B cell (primary cell): ENCODE results near the gene ANKRD10. TPM values are rescaled to one million over a fixed set of nuclear protein-coding genes. Genes with fewer than 3 reads are reported as not detected.

Source experiments
- ATAC-seq: fragments of 200-7000 bp; cut with Tn5 transposase; one replicate; pipeline ENCODE4 v1.10.0; 2021; ENCODE audit warnings: low read depth, mild to moderate bottlenecking, moderate number of reproducible peaks, moderate library complexity
- CTCF ChIA-PET: fragments of 350-600 bp; sonication (Branson Sonifier 250); formaldehyde crosslinking; loops from one replicate; lab custom pipeline; 2021; ENCODE audit warnings: antibody characterized with exemption, inconsistent platforms; lab: Charles Lee
- POLR2A ChIA-PET: fragments of 350-600 bp; sonication (Branson Sonifier 250); formaldehyde crosslinking; loops from one replicate; lab custom pipeline; 2021; ENCODE audit warnings: antibody characterized with exemption; lab: Charles Lee
- DNase-seq: peaks from one replicate; pipeline ENCODE4 v3.0.0; 2013
- H2AFZ ChIP-seq: 2 replicates; pipeline ENCODE4 v1.6.1; 2012; ENCODE audit warnings: mild to moderate bottlenecking, low read depth, low read length; ENCODE audit not compliant: insufficient read depth, poor library complexity, severe bottlenecking
- H3K27ac ChIP-seq, 2 donors: 1 replicate in 1 of 2; 2 replicates in 1 of 2; pipeline ENCODE4 v1.5.1; 2012 to 2013; ENCODE audit warnings: low read length in 2 of 2, mild to moderate bottlenecking in 2 of 2, moderate library complexity in 1 of 2
- H3K27me3 ChIP-seq, 4 experiments: fragments of 200-600 bp in 1 of 4; sonication (generic) in 1 of 4; replicated peaks in 1 of 4; 1 replicate in 2 of 4; 2 replicates in 2 of 4; pipeline versions ENCODE4 v1.6.1 to v1.7.0; 2013 to 2016; ENCODE audit warnings: low read length in 3 of 4, mild to moderate bottlenecking in 2 of 4, mixed read lengths in 1 of 4, moderate library complexity in 1 of 4; ENCODE audit not compliant: insufficient read depth in 4 of 4, control insufficient read depth in 3 of 4; ENCODE audit errors: control extremely low read depth in 1 of 4
- H3K36me3 ChIP-seq, 2 experiments: replicated peaks in 1 of 2; 1 replicate in 1 of 2; 2 replicates in 1 of 2; pipeline versions ENCODE4 v1.6.1 to v1.7.1; 2013; ENCODE audit warnings: low read length in 1 of 2; ENCODE audit not compliant: insufficient read depth in 2 of 2, control insufficient read depth in 1 of 2; ENCODE audit errors: control extremely low read depth in 1 of 2, extremely low read depth in 1 of 2
- H3K4me1 ChIP-seq, 2 donors: fragments of 200-600 bp in 1 of 2; sonication (generic) in 1 of 2; 1 replicate in 1 of 2; 2 replicates in 1 of 2; pipeline versions ENCODE4 v1.5.1 to v1.6.1; 2013 to 2017; ENCODE audit warnings: low read length in 2 of 2; ENCODE audit not compliant: control insufficient read depth in 2 of 2, insufficient read depth in 2 of 2
- H3K4me2 ChIP-seq: replicated peaks from 2 replicates; pipeline ENCODE3; 2012; ENCODE audit warnings: mild to moderate bottlenecking, low read depth, low read length; ENCODE audit not compliant: poor library complexity, severe bottlenecking
- H3K4me3 ChIP-seq, 5 experiments: fragments of 200-600 bp in 1 of 5; sonication (generic) in 1 of 5; 1 replicate in 3 of 5; 2 replicates in 2 of 5; pipeline versions ENCODE4 v1.5.1 to v1.7.0; 2011 to 2016; ENCODE audit warnings: low read length in 4 of 5, mild to moderate bottlenecking in 4 of 5, low read depth in 2 of 5, control low read depth in 1 of 5, moderate library complexity in 1 of 5; ENCODE audit not compliant: insufficient read depth in 1 of 5; ENCODE audit errors: control extremely low read depth in 1 of 5, extremely low read depth in 1 of 5
- H3K79me2 ChIP-seq: fragments of 200-600 bp; sonication (generic); one replicate; pipeline ENCODE4 v1.6.0; 2016; ENCODE audit warnings: low read length; ENCODE audit not compliant: control insufficient read depth, insufficient read depth
- H3K9ac ChIP-seq: fragments of 200-600 bp; sonication (generic); 2 replicates; pipeline ENCODE4 v1.6.1; 2017; ENCODE audit warnings: mild to moderate bottlenecking, low read length, moderate library complexity
- H3K9me3 ChIP-seq, 3 donors: one replicate each; pipeline versions ENCODE4 v1.6.1 to v1.7.1; 2013; ENCODE audit warnings: low read length in 2 of 3; ENCODE audit not compliant: control insufficient read depth in 2 of 3, insufficient read depth in 1 of 3; ENCODE audit errors: control extremely low read depth in 1 of 3
- H4K20me1 ChIP-seq: 2 replicates; pipeline ENCODE4 v1.6.0; 2012; ENCODE audit warnings: mild to moderate bottlenecking, low read length; ENCODE audit not compliant: insufficient read depth, control insufficient read depth, poor library complexity, severe bottlenecking
- H3K27ac Mint-ChIP-seq: one replicate; pipeline ENCODE4 v1.8.0; 2021; ENCODE audit warnings: mixed read lengths
- H3K27me3 Mint-ChIP-seq: one replicate; pipeline ENCODE4 v1.8.0; 2021; ENCODE audit warnings: mixed read lengths
- H3K4me1 Mint-ChIP-seq: one replicate; pipeline ENCODE4 v1.8.0; 2021; ENCODE audit warnings: mixed read lengths
- H3K4me3 Mint-ChIP-seq: one replicate; pipeline ENCODE4 v1.8.0; 2021; ENCODE audit warnings: mixed read lengths
- H3K9me3 Mint-ChIP-seq: one replicate; pipeline ENCODE4 v1.8.0; 2022; ENCODE audit warnings: mixed read lengths; ENCODE audit not compliant: insufficient read depth
- EZH2 ChIP-seq: IDR thresholded peaks from 2 replicates; pipeline ENCODE4 v1.6.1; 2012; ENCODE audit warnings: borderline replicate concordance, low read depth, mild to moderate bottlenecking, moderate library complexity, low read length; ENCODE audit not compliant: insufficient read depth, poor library complexity, severe bottlenecking
- WGBS: methylation state at CpG from one replicate; pipeline ENCODE4 v1.1.5; 2013; ENCODE audit warnings: missing lambda C conversion rate; ENCODE audit not compliant: insufficient coverage; 5-methylcytosine and 5-hydroxymethylcytosine counted together
- intact Hi-C: fragments of 100-400 bp; cut with micrococcal nuclease; formaldehyde crosslinking; loops from one replicate; pipeline ENCODE4 v1.10.0; 2022
- polyA plus RNA-seq: library from polyadenylated mRNA; depleted of rRNA; stranded (reverse); fragments of >200 nt; gene quantifications from 2 replicates; pipeline ENCODE4 v1.2.3, GENCODE V29; 2012
- total RNA-seq, 2 donors: library from RNA; stranded (reverse); fragments of 120-200 nt in 1 of 2; gene quantifications; 1 replicate in 1 of 2; 2 replicates in 1 of 2; pipeline versions ENCODE4 v1.2.3 to v1.2.4, GENCODE V29; 2013 to 2022
- TF ChIP-seq, protein P1 (sequence below): fragments of 200-600 bp; IDR thresholded peaks from one replicate; pipeline ENCODE4 v1.8.0; 2022; ENCODE audit warnings: antibody characterized with exemption, mild to moderate bottlenecking

The ANKRD10 gene
- total and polyA plus RNA-seq, 2 donors (not counting 1 experiment from before 2014, with no cell fraction given), result 142 to 256 TPM

DNA sequence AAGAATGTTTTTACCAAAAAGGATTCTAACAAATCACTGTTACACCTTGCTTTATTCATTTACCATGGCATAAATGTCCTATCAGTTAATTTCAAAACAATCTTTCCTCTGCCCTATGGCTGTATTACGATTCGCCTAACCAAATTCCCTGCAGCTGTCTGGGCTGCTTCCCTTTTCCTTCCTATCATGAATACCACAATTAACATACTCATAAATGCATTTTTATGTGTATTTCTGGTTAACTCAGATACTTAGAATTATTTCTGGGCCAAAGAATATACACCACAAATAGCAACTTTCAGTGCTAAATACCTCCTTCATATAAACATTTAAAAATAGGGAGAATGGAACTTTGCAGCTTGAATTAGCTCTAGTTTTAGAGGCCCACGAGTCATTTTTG lies 30.4 kb downstream of the ANKRD10 start:
- ATAC-seq, result no peak

DNA sequence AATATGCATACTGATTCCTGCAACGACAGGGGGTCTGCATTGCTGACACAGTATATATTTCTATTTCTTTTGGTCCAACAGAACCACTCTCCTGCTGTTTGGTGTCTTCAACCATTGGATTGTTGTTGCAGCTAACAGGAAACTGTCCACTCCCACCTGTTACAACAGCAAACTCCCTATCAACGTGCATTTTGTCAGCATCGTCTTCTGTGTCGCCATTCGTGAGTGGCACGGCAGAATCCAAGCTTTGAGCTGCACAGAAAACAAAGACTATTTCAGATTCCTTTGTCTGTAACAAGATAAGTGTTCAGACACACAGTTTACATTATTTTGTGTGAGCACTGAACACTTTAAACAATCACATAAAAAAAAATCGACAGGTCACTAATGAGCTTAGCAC lies 31.3 kb downstream of the ANKRD10 start:
- peaks cover 0 to 4% of the 10 kb centered on the region in 2 experiments for H3K36me3 ChIP-seq
- H3K4me1 ChIP-seq, result no peaks in the 10 kb centered on the region
- no peaks in the 10 kb centered on the region for H3K9me3 ChIP-seq
- no peak overlapping the region for H3K4me2 ChIP-seq
- TF ChIP-seq, protein P1, sequence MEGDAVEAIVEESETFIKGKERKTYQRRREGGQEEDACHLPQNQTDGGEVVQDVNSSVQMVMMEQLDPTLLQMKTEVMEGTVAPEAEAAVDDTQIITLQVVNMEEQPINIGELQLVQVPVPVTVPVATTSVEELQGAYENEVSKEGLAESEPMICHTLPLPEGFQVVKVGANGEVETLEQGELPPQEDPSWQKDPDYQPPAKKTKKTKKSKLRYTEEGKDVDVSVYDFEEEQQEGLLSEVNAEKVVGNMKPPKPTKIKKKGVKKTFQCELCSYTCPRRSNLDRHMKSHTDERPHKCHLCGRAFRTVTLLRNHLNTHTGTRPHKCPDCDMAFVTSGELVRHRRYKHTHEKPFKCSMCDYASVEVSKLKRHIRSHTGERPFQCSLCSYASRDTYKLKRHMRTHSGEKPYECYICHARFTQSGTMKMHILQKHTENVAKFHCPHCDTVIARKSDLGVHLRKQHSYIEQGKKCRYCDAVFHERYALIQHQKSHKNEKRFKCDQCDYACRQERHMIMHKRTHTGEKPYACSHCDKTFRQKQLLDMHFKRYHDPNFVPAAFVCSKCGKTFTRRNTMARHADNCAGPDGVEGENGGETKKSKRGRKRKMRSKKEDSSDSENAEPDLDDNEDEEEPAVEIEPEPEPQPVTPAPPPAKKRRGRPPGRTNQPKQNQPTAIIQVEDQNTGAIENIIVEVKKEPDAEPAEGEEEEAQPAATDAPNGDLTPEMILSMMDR, result no peak
- TF ChIP-seq EZH2, result no peak
- no peak for ATAC-seq
- no peaks in the 10 kb centered on the region for H3K79me2 ChIP-seq
- no peak overlapping the region for H3K27ac ChIP-seq
- no peak overlapping the region for H3K4me3 ChIP-seq
- no peak overlapping the region for H2AFZ ChIP-seq
- Mint-ChIP-seq H3K27ac (no peak overlapping the region), H3K4me1 (no peaks in the 10 kb centered on the region), H3K4me3 (no peak overlapping the region), H3K9me3 (no peaks in the 10 kb centered on the region), H3K27me3 (no peaks in the 10 kb centered on the region)
- 100% methylated on average over 3 of the region's 7 CpGs for WGBS
- H3K9ac ChIP-seq, result no peak overlapping the region
- no peak for DNase-seq
- intact Hi-C loops, result no loop called here
- H3K27me3 ChIP-seq, result no peaks in the 10 kb centered on the region
- ChIA-PET CTCF (no interaction called here), POLR2A (no interaction called here)
- no peaks in the 10 kb centered on the region for H4K20me1 ChIP-seq

More for the DNA sequence above, 30.4 kb downstream of the ANKRD10 start:
- Histone ChIP-seq H4K20me1 (no peaks in the 10 kb centered on the region), H3K9me3 (no peaks in the 10 kb centered on the region), H3K4me2 (no peak overlapping the region), H3K79me2 (no peaks in the 10 kb centered on the region), H3K9ac (no peak overlapping the region), H3K27ac (no peak overlapping the region), H3K27me3 (no peaks in the 10 kb centered on the region), H3K4me1 (no peaks in the 10 kb centered on the region), H3K4me3 (no peak overlapping the region), H2AFZ (no peak overlapping the region), H3K36me3 (peaks cover 0 to 3% of the 10 kb centered on the region in 2 experiments)
- intact Hi-C loops, result no loop called here
- ChIA-PET POLR2A (interaction anchor here (1.0 kb wide), 1 partner anchor 10 kb away, joined by 3 read pairs; no protein-coding TSS in a partner anchor), CTCF (no interaction called here)
- Mint-ChIP-seq H3K9me3 (no peaks in the 10 kb centered on the region), H3K4me3 (no peak overlapping the region), H3K27ac (no peak overlapping the region), H3K27me3 (no peaks in the 10 kb centered on the region), H3K4me1 (no peaks in the 10 kb centered on the region)
- DNase-seq, result no peak
- TF ChIP-seq, protein P1, result no peak
- no peak for TF ChIP-seq EZH2
- WGBS, result no CpG with 5 or more reads among the region's 3 CpGs
